ENCODE results near the gene UBR4. TPM values are rescaled to one million over a fixed set of nuclear protein-coding genes. Genes with fewer than 3 reads are reported as not detected.

UBR4 gene
- total RNA-seq, 1 donor from 2014 or later = 222 TPM

DNA sequence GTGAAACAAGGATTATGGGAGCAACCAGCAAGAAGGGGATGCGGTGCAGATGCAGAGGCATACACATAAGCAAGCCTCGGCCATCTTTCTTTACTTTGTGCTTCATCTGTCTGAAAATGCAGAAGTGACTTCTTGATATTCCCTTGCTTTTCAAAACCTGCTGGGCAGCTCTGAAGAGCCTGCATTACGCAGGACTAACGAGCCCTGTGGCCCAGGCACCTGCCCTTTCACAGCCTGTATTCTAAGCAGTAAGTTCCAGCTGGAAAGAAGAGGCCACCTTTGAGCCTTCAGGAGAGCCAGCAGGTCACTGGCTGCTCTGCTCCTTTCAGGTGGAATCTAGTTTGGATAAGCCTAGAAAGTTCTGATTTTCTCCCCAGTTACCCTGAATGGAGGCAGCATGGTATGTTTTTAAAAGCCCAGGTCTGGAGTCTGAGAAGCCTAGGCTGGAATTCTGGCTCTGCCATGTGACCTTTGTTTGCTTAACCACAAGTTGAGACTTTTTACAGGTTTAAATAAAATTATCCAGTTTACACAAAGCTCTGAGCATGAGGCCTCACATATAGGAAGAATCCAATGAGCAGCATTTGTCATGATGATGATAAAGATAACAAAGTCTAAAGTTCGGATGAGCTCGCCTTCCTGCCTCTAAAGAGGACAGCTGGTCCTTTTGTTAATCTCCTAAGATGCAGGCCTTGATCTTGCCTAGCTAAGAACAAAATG lies 122.9 kb downstream of the UBR4 start:
- Histone ChIP-seq H3K4me3 (no peak overlapping the region), H3K36me3 (peaks cover 89 to 92% of the 10 kb centered on the region in 2 donors), H3K4me1 (no peaks in the 10 kb centered on the region), H3K9me3 (no peaks in the 10 kb centered on the region), H3K27me3 (no peaks in the 10 kb centered on the region), H3K27ac (no peak overlapping the region)
- DNase-seq (ENCODE audit: low spot score in 2 of 2) = no peak
- intact Hi-C loops (cut with DNase I) = no loop called here
- TF ChIP-seq, protein P1, sequence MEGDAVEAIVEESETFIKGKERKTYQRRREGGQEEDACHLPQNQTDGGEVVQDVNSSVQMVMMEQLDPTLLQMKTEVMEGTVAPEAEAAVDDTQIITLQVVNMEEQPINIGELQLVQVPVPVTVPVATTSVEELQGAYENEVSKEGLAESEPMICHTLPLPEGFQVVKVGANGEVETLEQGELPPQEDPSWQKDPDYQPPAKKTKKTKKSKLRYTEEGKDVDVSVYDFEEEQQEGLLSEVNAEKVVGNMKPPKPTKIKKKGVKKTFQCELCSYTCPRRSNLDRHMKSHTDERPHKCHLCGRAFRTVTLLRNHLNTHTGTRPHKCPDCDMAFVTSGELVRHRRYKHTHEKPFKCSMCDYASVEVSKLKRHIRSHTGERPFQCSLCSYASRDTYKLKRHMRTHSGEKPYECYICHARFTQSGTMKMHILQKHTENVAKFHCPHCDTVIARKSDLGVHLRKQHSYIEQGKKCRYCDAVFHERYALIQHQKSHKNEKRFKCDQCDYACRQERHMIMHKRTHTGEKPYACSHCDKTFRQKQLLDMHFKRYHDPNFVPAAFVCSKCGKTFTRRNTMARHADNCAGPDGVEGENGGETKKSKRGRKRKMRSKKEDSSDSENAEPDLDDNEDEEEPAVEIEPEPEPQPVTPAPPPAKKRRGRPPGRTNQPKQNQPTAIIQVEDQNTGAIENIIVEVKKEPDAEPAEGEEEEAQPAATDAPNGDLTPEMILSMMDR (IDR thresholded peaks at IDR 0.05) = no peak

- intact Hi-C loops (cut with DNase I) = no loop called here
- no peaks in the 10 kb centered on the region for H3K27me3 ChIP-seq
- DNase-seq (ENCODE audit: low spot score in 2 of 2) = no peak
- H3K36me3 ChIP-seq = peaks cover 90 to 96% of the 10 kb centered on the region in 2 donors
- no peak overlapping the region for H3K4me3 ChIP-seq
- H3K4me1 ChIP-seq = no peaks in the 10 kb centered on the region
- H3K9me3 ChIP-seq = no peaks in the 10 kb centered on the region
- H3K27ac ChIP-seq = no peak overlapping the region
- TF ChIP-seq, protein P1 (IDR thresholded peaks at IDR 0.05) = no peak
Observed at GRCh38 chr1:19086176-19086875, 123.7 kb downstream of the UBR4 start.

- no peaks in the 10 kb centered on the region for H3K9me3 ChIP-seq
- H3K36me3 ChIP-seq = peaks cover 98 to 100% of the 10 kb centered on the region in 2 donors
- TF ChIP-seq, protein P1 (IDR thresholded peaks at IDR 0.05) = no peak
- intact Hi-C loops (cut with DNase I) = no loop called here
- no peak overlapping the region for H3K4me3 ChIP-seq
- no peaks in the 10 kb centered on the region for H3K27me3 ChIP-seq
- H3K27ac ChIP-seq = no peak overlapping the region
- no peaks in the 10 kb centered on the region for H3K4me1 ChIP-seq
- no peak for DNase-seq (ENCODE audit: low spot score in 2 of 2)
Observed at GRCh38 chr1:19084206-19084738, 125.8 kb downstream of the UBR4 start.

DNA sequence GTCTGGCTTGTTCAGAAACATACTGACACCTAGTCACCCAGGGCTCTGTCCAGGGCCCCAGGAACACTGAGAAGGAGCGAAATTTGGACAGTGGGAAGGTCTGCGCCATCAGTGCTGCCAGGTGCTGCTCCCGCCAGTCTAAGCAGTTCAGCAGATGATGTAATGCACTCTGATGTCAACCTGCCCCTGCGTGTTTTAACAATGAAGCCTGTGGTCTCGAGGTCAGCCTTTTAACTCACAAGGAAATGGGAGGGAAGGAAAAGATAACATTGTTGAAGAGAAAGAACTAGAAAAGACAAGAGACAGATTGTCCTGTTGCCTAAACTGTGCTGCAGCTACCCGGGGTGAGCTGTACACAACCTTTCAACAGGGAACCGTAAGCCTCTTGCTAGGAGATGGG lies 127.0 kb downstream of the UBR4 start:
- intact Hi-C loops (cut with DNase I) = no loop called here
- H3K9me3 ChIP-seq = no peaks in the 10 kb centered on the region
- DNase-seq (ENCODE audit: low spot score in 2 of 2) = no peak
- H3K4me1 ChIP-seq = no peaks in the 10 kb centered on the region
- no peak overlapping the region for H3K4me3 ChIP-seq
- no peak overlapping the region for H3K27ac ChIP-seq
- TF ChIP-seq, protein P1 (IDR thresholded peaks at IDR 0.05) = no peak
- H3K27me3 ChIP-seq = no peaks in the 10 kb centered on the region
- peaks cover 98 to 100% of the 10 kb centered on the region in 2 donors for H3K36me3 ChIP-seq

GRCh38 chr1:19081218-19081893 lies 128.7 kb downstream of the UBR4 start:
- H3K4me3 ChIP-seq = no peak overlapping the region
- H3K9me3 ChIP-seq = no peaks in the 10 kb centered on the region
- intact Hi-C loops (cut with DNase I) = no loop called here

More at GRCh38 chr1:19081218-19081893, 128.7 kb downstream of the UBR4 start:
- TF ChIP-seq, protein P1 (IDR thresholded peaks at IDR 0.05) = no peak
- no peaks in the 10 kb centered on the region for H3K4me1 ChIP-seq
- H3K27ac ChIP-seq = no peak overlapping the region
- DNase-seq (ENCODE audit: low spot score in 2 of 2) = no peak
- no peaks in the 10 kb centered on the region for H3K27me3 ChIP-seq
- peaks cover 98 to 100% of the 10 kb centered on the region in 2 donors for H3K36me3 ChIP-seq

Measured in ascending aorta (tissue), 2 donors.